Measurements from ENCODE around the gene UCP3. TPM values are rescaled to one million over a fixed set of nuclear protein-coding genes. Genes with fewer than 3 reads are reported as not detected.

The UCP3 gene
- total and polyA plus RNA-seq, 5 donors: 1.6 to 2.5 (median 1.9) TPM

GRCh38 chr11:73961321-73961720 lies 47.6 kb downstream of the UCP3 start:
- ATAC-seq (no peak), DNase-seq (no peak)
- intact Hi-C loops (cut with DNase I): loop anchor here in 3 of 4 donors (5.0 to 10.0 kb wide), 3 partner anchors 73 to 486 kb away; no protein-coding TSS in a partner anchor
- H3K9me3 ChIP-seq (ENCODE audit: control insufficient read depth, low read length): no peaks in the 10 kb centered on the region
- no peak overlapping the region for H3K27ac ChIP-seq (ENCODE audit: low read length)
- no peaks in the 10 kb centered on the region for H3K27me3 ChIP-seq (ENCODE audit: control insufficient read depth, insufficient read depth)
- WGBS: 65% methylated on average over 4 of the region's 4 CpGs
- H3K4me1 ChIP-seq (ENCODE audit: control insufficient read depth, insufficient read depth, low read length): no peaks in the 10 kb centered on the region
- no peak overlapping the region for H3K4me3 ChIP-seq (ENCODE audit: low read length)

- Histone ChIP-seq H3K4me3 (ENCODE audit: low read length) (no peak overlapping the region), H3K9me3 (ENCODE audit: control insufficient read depth, low read length) (no peaks in the 10 kb centered on the region), H3K27me3 (ENCODE audit: control insufficient read depth, insufficient read depth) (no peaks in the 10 kb centered on the region), H3K4me1 (ENCODE audit: control insufficient read depth, insufficient read depth, low read length) (no peaks in the 10 kb centered on the region), H3K27ac (ENCODE audit: low read length) (no peak overlapping the region)
- WGBS: 78% methylated on average over 18 of the region's 18 CpGs
- ATAC-seq (peak in 1 of 2 donors; percentile 22), DNase-seq (no peak)
- intact Hi-C loops (cut with DNase I): no loop called here
These were observed 50.3 kb downstream of the UCP3 start for GRCh38 chr11:73958521-73959141.

GRCh38 chr11:73957654-73958361 lies 51.1 kb downstream of the UCP3 start:
- 64% methylated on average over 25 of the region's 25 CpGs for WGBS
- intact Hi-C loops (cut with DNase I): no loop called here
- DNase-seq (no peak), ATAC-seq (peak in 1 of 2 donors; percentile 26)
- Histone ChIP-seq H3K4me3 (ENCODE audit: low read length) (no peak overlapping the region), H3K9me3 (ENCODE audit: control insufficient read depth, low read length) (no peaks in the 10 kb centered on the region), H3K4me1 (ENCODE audit: control insufficient read depth, insufficient read depth, low read length) (no peaks in the 10 kb centered on the region), H3K27ac (ENCODE audit: low read length) (no peak overlapping the region), H3K27me3 (ENCODE audit: control insufficient read depth, insufficient read depth) (no peaks in the 10 kb centered on the region)

GRCh38 chr11:73956876-73957653 lies 51.8 kb downstream of the UCP3 start:
- Histone ChIP-seq H3K4me3 (ENCODE audit: low read length) (no peak overlapping the region), H3K27me3 (ENCODE audit: control insufficient read depth, insufficient read depth) (no peaks in the 10 kb centered on the region), H3K4me1 (ENCODE audit: control insufficient read depth, insufficient read depth, low read length) (no peaks in the 10 kb centered on the region), H3K27ac (ENCODE audit: low read length) (no peak overlapping the region), H3K9me3 (ENCODE audit: control insufficient read depth, low read length) (no peaks in the 10 kb centered on the region)
- ATAC-seq (peak in 1 of 2 donors; percentile 29), DNase-seq (no peak)
- intact Hi-C loops (cut with DNase I): no loop called here
- WGBS: 45% methylated on average over 29 of the region's 29 CpGs

- Histone ChIP-seq H3K4me3 (ENCODE audit: low read length) (no peak overlapping the region), H3K27me3 (ENCODE audit: control insufficient read depth, insufficient read depth) (no peaks in the 10 kb centered on the region), H3K27ac (ENCODE audit: low read length) (no peak overlapping the region), H3K9me3 (ENCODE audit: control insufficient read depth, low read length) (no peaks in the 10 kb centered on the region), H3K4me1 (ENCODE audit: control insufficient read depth, insufficient read depth, low read length) (no peaks in the 10 kb centered on the region)
- ATAC-seq (no peak), DNase-seq (no peak)
- WGBS: 83% methylated on average over 7 of the region's 7 CpGs
- intact Hi-C loops (cut with DNase I): no loop called here
These were observed 57.1 kb downstream of the UCP3 start for GRCh38 chr11:73951797-73952196.

- H3K9me3 ChIP-seq (ENCODE audit: control insufficient read depth, low read length): no peaks in the 10 kb centered on the region
- 78% methylated on average over 12 of the region's 12 CpGs for WGBS
- intact Hi-C loops (cut with DNase I): no loop called here
- DNase-seq (no peak), ATAC-seq (peak; percentile 46 to 65)
- H3K27ac ChIP-seq (ENCODE audit: low read length): no peak within 1 kb of the TSS
- H3K4me1 ChIP-seq (ENCODE audit: control insufficient read depth, insufficient read depth, low read length): no peaks in the 10 kb centered on the region
- H3K4me3 ChIP-seq (ENCODE audit: low read length): no peak within 1 kb of the TSS
- no peaks in the 10 kb centered on the region for H3K27me3 ChIP-seq (ENCODE audit: control insufficient read depth, insufficient read depth)
These were observed 57.8 kb downstream of the UCP3 start, which contains the start of gene DNAJB13 for GRCh38 chr11:73950869-73951710. Gene DNAJB13, plus strand, starts transcription at chr11:73951026. Its CDS starts 44 bp downstream, at chr11:73951070.

Other genes starting within 250 kb of the UCP3 start
- 100 to 1,000 TPM in 3 of 4 donors, 10 to 100 TPM in 1; 98.9 to 140 (median 114) TPM for gene RAB6A, start 248.0 kb downstream of the UCP3 start, total RNA-seq
- 68.2 TPM for gene RAB6A, start 248.0 kb downstream of the UCP3 start, polyA plus RNA-seq
- gene MRPL48, start 221.2 kb downstream of the UCP3 start, total RNA-seq: 10 to 100 TPM; 36.3 to 47.2 (median 37.4) TPM
- gene MRPL48, start 221.2 kb downstream of the UCP3 start, polyA plus RNA-seq: 53.1 TPM
- gene COA4, start 132.2 kb downstream of the UCP3 start, total RNA-seq: 10 to 100 TPM; 63.9 to 71.8 (median 65.3) TPM
- 97.9 TPM for gene COA4, start 132.2 kb downstream of the UCP3 start, polyA plus RNA-seq
- 10 to 100 TPM; 13.9 to 22.8 (median 18.7) TPM for gene PAAF1, start 132.1 kb downstream of the UCP3 start, total RNA-seq
- gene PAAF1, start 132.1 kb downstream of the UCP3 start, polyA plus RNA-seq: 12.7 TPM
- gene DNAJB13, start 58.1 kb downstream of the UCP3 start, total RNA-seq: under 1 TPM in 1 of 4 donors, not detected in 3; 0.26 TPM
- not detected for gene DNAJB13, start 58.1 kb downstream of the UCP3 start, polyA plus RNA-seq
- gene UCP2, start 26.2 kb downstream of the UCP3 start, total RNA-seq: 10 to 100 TPM; 12.6 to 23.1 (median 17.1) TPM
- 9.9 TPM for gene UCP2, start 26.2 kb downstream of the UCP3 start, polyA plus RNA-seq
- gene C2CD3, start 161.9 kb upstream of the UCP3 start, total RNA-seq: 10 to 100 TPM; 13.8 to 19.1 (median 15.9) TPM
- 10.1 TPM for gene C2CD3, start 161.9 kb upstream of the UCP3 start, polyA plus RNA-seq
- gene PPME1, start 162.2 kb upstream of the UCP3 start, total RNA-seq: 10 to 100 TPM; 31.3 to 38.5 (median 35.2) TPM
- 29.3 TPM for gene PPME1, start 162.2 kb upstream of the UCP3 start, polyA plus RNA-seq

Data from right cardiac atrium (tissue), 5 donors.